Fibroblast of the aortic adventitia (primary cell): ENCODE measurements around the gene WNK2. TPM values are rescaled to one million over a fixed set of nuclear protein-coding genes. Genes with fewer than 3 reads are reported as not detected.
"Not testable (repeated sequence)": the region's sequence is repeated elsewhere in the genome, so short reads cannot be mapped to it uniquely, and the experiment has no call there.

ENCODE experiments used
- DNase-seq: peaks from one replicate; pipeline ENCODE4 v3.0.0-alpha.2; 2010; ENCODE audit warnings: low read depth
- H3K4me3 ChIP-seq: 2 replicates; pipeline ENCODE4 v1.5.1; 2011; ENCODE audit warnings: low read depth, mild to moderate bottlenecking, control low read depth, low read length, moderate library complexity
- CTCF ChIP-seq: IDR thresholded peaks from 2 replicates; pipeline ENCODE4 v1.5.1; 2011; ENCODE audit warnings: mild to moderate bottlenecking, low read length, control low read depth, inconsistent platforms; ENCODE audit not compliant: insufficient read depth
- total RNA-seq: library from RNA; depleted of rRNA; stranded (reverse); fragments of >200 nt; gene quantifications from 2 replicates; pipeline ENCODE4 v1.2.3, GENCODE V29; 2012; ENCODE audit warnings: low replicate concordance

WNK2 gene
- total RNA-seq, 1 donor: not detected

GRCh38 chr9:93250185-93250584, 66.2 kb downstream of the WNK2 start:
- no peak for DNase-seq
- no peak for TF ChIP-seq CTCF

GRCh38 chr9:93251309-93251708, 67.4 kb downstream of the WNK2 start:
- DNase-seq: not testable (repeated sequence)

More at GRCh38 chr9:93250185-93250584, 66.2 kb downstream of the WNK2 start:
- no peak overlapping the region for H3K4me3 ChIP-seq

GRCh38 chr9:93252116-93252780, 68.3 kb downstream of the WNK2 start:
- no peak for DNase-seq
- no peak for TF ChIP-seq CTCF
- no peak overlapping the region for H3K4me3 ChIP-seq

More at GRCh38 chr9:93251309-93251708, 67.4 kb downstream of the WNK2 start:
- not testable (repeated sequence) for H3K4me3 ChIP-seq

GRCh38 chr9:93252781-93253530, 69.0 kb downstream of the WNK2 start:
- TF ChIP-seq CTCF: no peak
- no peak for DNase-seq
- H3K4me3 ChIP-seq: no peak overlapping the region

- no peak overlapping the region for H3K4me3 ChIP-seq
- DNase-seq: no peak
- TF ChIP-seq CTCF: no peak
These were observed 69.7 kb downstream of the WNK2 start for GRCh38 chr9:93253633-93254032.

- H3K4me3 ChIP-seq: no peak overlapping the region
- DNase-seq: no peak
- no peak for TF ChIP-seq CTCF
These were observed 70.1 kb downstream of the WNK2 start for GRCh38 chr9:93254061-93254481.

- no peak for DNase-seq
- no peak overlapping the region for H3K4me3 ChIP-seq
- no peak for TF ChIP-seq CTCF
These were observed 71.0 kb downstream of the WNK2 start for GRCh38 chr9:93254806-93255493.
